Muscle of leg (tissue), 11 donors: ENCODE measurements around the gene ITIH5. TPM values are rescaled to one million over a fixed set of nuclear protein-coding genes. Genes with fewer than 3 reads are reported as not detected.

Source experiments
- DNase-seq: peaks from one replicate; pipeline ENCODE4 v3.0.0; 2013
- H3K27ac ChIP-seq: one replicate; pipeline ENCODE4 v1.5.1; 2013; ENCODE audit warnings: mild to moderate bottlenecking, low read length, control low read depth
- H3K27me3 ChIP-seq: one replicate; pipeline ENCODE4 v1.6.1; 2013; ENCODE audit warnings: low read length; ENCODE audit not compliant: control insufficient read depth, insufficient read depth
- H3K36me3 ChIP-seq: one replicate; pipeline ENCODE4 v1.6.1; 2013; ENCODE audit warnings: low read length; ENCODE audit not compliant: control insufficient read depth, insufficient read depth
- H3K4me1 ChIP-seq: one replicate; pipeline ENCODE4 v1.6.1; 2013; ENCODE audit warnings: low read length; ENCODE audit not compliant: control insufficient read depth, insufficient read depth
- H3K4me3 ChIP-seq: one replicate; pipeline ENCODE4 v1.5.1; 2013; ENCODE audit warnings: low read length, control low read depth
- H3K9me3 ChIP-seq: replicated peaks from 2 replicates; pipeline ENCODE4 v1.6.1; 2013; ENCODE audit warnings: low read depth, low read length; ENCODE audit not compliant: control insufficient read depth
- WGBS: methylation state at CpG from one replicate; pipeline ENCODE4 v1.1.5; 2013; ENCODE audit warnings: missing lambda C conversion rate; ENCODE audit not compliant: insufficient coverage; 5-methylcytosine and 5-hydroxymethylcytosine counted together
- polyA plus RNA-seq, 8 donors: library from polyadenylated mRNA; unstranded; fragments of 120-200 nt; gene quantifications; one replicate each; pipeline versions ENCODE4 v1.2.1 to v1.2.3, GENCODE V29; 2013; ENCODE audit warnings: inconsistent platforms in 1 of 8, low replicate concordance in 1 of 8; ENCODE audit not compliant: insufficient read length in 8 of 8, insufficient read depth in 1 of 8
- total RNA-seq: library from RNA; stranded (reverse); fragments of 120-200 nt; gene quantifications from one replicate; pipeline ENCODE4 v1.2.4, GENCODE V29; 2013

ITIH5 gene
- total and polyA plus RNA-seq, 9 donors = 34.2 to 60.2 (median 48.7) TPM

DNA sequence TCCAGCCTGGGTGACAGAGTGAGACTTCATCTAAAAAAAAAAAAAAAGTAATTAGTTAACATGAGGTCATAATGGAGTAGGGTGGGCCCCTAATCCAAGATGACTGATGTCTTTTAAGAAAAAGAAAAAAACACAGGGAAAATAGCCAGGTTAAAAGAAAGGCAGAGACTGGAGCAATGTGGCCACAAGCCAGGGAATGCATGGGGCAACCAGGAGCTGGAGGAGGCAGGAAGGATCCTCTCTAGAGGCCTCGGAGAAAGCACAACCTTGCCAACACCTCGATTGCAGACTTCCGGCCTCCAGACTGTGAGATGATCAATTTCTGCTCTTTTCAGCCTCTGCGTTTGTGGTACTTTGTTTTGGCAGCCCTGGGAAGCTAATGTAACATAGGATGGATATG, 121.5 kb downstream of the ITIH5 start:
- Histone ChIP-seq H3K27me3 (peaks cover 2% of the 10 kb centered on the region), H3K4me3 (no peak overlapping the region), H3K27ac (peak overlapping the region; percentile 59), H3K36me3 (no peaks in the 10 kb centered on the region), H3K9me3 (no peaks in the 10 kb centered on the region), H3K4me1 (peaks cover 67% of the 10 kb centered on the region)
- no CpG with 5 or more reads among the region's 4 CpGs for WGBS
- DNase-seq = no peak

- peak; percentile 86 for DNase-seq
- Histone ChIP-seq H3K9me3 (no peaks in the 10 kb centered on the region), H3K27ac (no peak overlapping the region), H3K4me3 (no peak overlapping the region), H3K27me3 (peaks cover 2% of the 10 kb centered on the region), H3K36me3 (no peaks in the 10 kb centered on the region), H3K4me1 (peaks cover 71% of the 10 kb centered on the region)
- WGBS = 39% methylated on average over 3 of the region's 6 CpGs
Measured at GRCh38 chr10:7544203-7544602, 122.6 kb downstream of the ITIH5 start.

GRCh38 chr10:7542189-7542914, 124.4 kb downstream of the ITIH5 start:
- Histone ChIP-seq H3K9me3 (peaks cover 6% of the 10 kb centered on the region), H3K27me3 (peaks cover under 1% of the 10 kb centered on the region), H3K4me1 (peaks cover 63% of the 10 kb centered on the region), H3K36me3 (no peaks in the 10 kb centered on the region), H3K27ac (peak overlapping the region; percentile 92), H3K4me3 (no peak overlapping the region)
- no peak for DNase-seq
- WGBS = no CpG with 5 or more reads among the region's 6 CpGs

GRCh38 chr10:7541137-7542087, 125.4 kb downstream of the ITIH5 start:
- H3K27me3 ChIP-seq = no peaks in the 10 kb centered on the region
- H3K36me3 ChIP-seq = no peaks in the 10 kb centered on the region
- H3K4me3 ChIP-seq = peak overlapping the region; percentile 24
- peaks cover 54% of the 10 kb centered on the region for H3K4me1 ChIP-seq
- peak; percentile 93 for DNase-seq
- H3K27ac ChIP-seq = peak overlapping the region; percentile 92
- peaks cover 6% of the 10 kb centered on the region for H3K9me3 ChIP-seq
- 28% methylated on average over 12 of the region's 22 CpGs for WGBS

DNA sequence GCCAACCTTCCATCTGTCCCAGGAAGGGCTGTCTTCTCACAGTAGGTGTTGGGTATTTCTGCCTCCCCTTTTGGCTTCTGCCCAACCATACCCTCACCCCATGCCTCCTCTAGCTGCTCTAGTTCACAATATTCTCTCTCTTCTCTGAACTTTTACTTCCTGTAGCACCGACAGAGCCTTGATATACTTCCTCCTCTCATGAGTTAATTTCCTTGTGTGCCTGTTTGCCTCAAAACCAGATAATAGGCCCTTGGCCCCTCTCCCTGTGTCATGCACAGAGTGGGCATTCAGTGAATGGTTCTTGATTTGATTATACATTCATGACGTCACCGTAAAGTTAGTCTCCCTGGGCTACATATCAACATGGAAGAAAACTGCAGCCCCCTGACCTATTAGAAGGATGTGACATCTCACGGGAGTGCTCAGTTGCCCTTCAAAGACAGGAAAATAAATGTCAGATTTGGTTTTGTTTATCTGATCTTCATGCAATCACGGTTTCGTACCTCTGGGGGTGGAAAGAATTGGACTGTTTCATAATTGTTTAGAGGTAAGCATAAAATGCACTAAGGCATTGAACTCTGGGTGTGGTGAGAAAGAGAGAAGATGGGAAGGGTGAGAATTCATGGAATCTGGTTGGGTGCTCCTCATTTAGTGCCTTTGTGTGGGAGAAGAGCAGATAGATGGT, 127.7 kb downstream of the ITIH5 start:
- H3K27ac ChIP-seq = peak overlapping the region; percentile 54
- peaks cover 6% of the 10 kb centered on the region for H3K9me3 ChIP-seq
- DNase-seq = no peak
- H3K4me3 ChIP-seq = no peak overlapping the region
- no peaks in the 10 kb centered on the region for H3K27me3 ChIP-seq
- no peaks in the 10 kb centered on the region for H3K36me3 ChIP-seq
- peaks cover 45% of the 10 kb centered on the region for H3K4me1 ChIP-seq
- WGBS = 75% methylated on average over 3 of the region's 6 CpGs

DNA sequence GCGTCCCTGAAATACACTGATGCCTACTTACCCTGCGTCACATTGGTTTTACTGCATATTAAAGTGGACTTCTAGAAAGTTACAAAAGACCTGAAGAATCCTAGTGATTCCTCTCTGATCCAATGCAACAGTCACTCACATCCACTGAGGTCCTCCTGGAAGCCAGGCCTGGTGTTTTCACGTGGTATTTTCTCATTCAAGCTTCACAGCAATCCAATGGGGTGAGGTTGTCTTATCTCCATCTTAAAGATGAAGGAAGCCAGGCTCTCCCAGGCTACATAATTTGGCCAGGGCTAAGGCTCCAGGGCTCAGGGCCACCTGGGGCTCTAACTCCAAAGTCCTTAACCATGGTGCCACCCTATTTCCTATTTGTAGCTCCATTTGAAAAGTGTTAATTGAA, 129.6 kb downstream of the ITIH5 start:
- DNase-seq = no peak
- H3K4me1 ChIP-seq = peaks cover 32% of the 10 kb centered on the region
- H3K4me3 ChIP-seq = no peak overlapping the region
- H3K27ac ChIP-seq = no peak overlapping the region
- no peaks in the 10 kb centered on the region for H3K36me3 ChIP-seq
- H3K27me3 ChIP-seq = peaks cover 2% of the 10 kb centered on the region
- 67% methylated on average over 2 of the region's 3 CpGs for WGBS
- H3K9me3 ChIP-seq = peaks cover 6% of the 10 kb centered on the region

DNA sequence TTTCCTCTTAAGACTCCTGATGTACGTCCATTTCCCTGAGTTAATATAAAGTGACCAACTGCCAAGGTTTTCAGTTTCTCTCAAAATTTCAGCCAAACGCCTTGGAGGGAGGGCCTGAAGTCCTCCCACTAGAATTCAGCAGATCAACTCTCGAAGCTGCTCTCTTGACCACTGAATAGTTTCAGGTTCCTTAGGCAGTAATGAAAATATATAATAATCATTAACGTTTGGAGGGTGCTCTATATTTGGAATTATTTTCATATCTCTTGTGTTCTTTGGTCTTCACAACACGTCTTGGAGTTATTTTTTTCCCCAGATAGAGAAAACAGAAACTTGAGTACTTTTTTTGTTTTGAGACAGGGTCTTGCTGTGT, 132.3 kb downstream of the ITIH5 start:
- Histone ChIP-seq H3K4me3 (no peak overlapping the region), H3K36me3 (no peaks in the 10 kb centered on the region), H3K4me1 (peaks cover 8% of the 10 kb centered on the region), H3K27ac (no peak overlapping the region), H3K9me3 (peaks cover 6% of the 10 kb centered on the region), H3K27me3 (peaks cover 4% of the 10 kb centered on the region)
- DNase-seq = no peak
- WGBS = no CpG with 5 or more reads among the region's 5 CpGs

DNA sequence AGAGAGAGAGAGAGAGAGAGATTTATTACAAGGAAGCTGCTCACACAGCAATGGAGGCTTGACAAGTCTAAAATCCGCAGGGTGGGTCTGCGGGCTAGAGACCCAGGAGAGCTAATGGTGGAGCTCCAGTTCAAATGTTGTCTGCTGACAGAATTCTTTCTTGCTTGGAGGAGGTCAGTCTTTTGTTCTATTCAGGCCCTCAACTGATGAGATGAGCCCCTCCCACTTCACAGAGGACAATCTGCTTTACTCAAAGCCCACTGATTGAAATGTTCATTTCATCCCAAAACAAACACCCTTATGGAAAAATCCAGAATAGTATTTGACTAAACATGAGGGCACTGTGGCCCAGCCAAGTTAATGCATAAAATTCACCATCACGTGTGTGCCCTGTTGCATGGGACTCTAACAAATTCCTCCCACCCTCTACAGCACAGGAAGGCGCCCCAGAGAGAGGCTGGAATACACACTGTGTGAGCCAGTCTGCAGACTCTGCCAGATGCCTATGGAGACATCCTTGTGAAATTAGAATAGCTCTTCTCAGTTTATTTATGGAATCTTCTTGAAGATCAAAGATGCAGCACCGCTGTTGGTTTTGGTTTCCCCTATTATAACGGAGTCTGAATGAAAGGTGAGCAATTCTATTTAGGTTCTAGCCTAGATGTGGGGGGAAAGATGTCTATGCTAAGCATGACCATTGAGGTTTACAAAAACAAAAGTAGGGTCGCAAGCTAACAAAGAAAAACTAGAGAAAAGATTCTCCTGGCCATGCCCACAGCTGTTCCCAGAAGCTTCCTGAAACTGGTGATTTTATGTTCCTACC, 132.9 kb downstream of the ITIH5 start:
- 86% methylated on average over 5 of the region's 7 CpGs for WGBS

GRCh38 chr10:7532723-7533498, 133.9 kb downstream of the ITIH5 start:
- Histone ChIP-seq H3K27ac (no peak overlapping the region), H3K9me3 (no peaks in the 10 kb centered on the region), H3K27me3 (peaks cover 4% of the 10 kb centered on the region), H3K4me1 (no peaks in the 10 kb centered on the region), H3K36me3 (no peaks in the 10 kb centered on the region), H3K4me3 (no peak overlapping the region)
- DNase-seq = no peak
- WGBS = 81% methylated on average over 21 of the region's 23 CpGs

More for the DNA sequence above, 132.9 kb downstream of the ITIH5 start:
- no peaks in the 10 kb centered on the region for H3K36me3 ChIP-seq
- no peak overlapping the region for H3K27ac ChIP-seq
- no peak overlapping the region for H3K4me3 ChIP-seq
- peaks cover 2% of the 10 kb centered on the region for H3K4me1 ChIP-seq
- no peak for DNase-seq
- H3K27me3 ChIP-seq = peaks cover 4% of the 10 kb centered on the region
- peaks cover 6% of the 10 kb centered on the region for H3K9me3 ChIP-seq
